NCI-H2171 treated with DMSO at 0.1 percent for 48 hours (cell line): ENCODE measurements around the gene ERG.

Experiments
- DNase-seq: peaks from one replicate; lab custom pipeline; 2025; lab: John Stamatoyannopoulos, UW

ERG gene

DNA sequence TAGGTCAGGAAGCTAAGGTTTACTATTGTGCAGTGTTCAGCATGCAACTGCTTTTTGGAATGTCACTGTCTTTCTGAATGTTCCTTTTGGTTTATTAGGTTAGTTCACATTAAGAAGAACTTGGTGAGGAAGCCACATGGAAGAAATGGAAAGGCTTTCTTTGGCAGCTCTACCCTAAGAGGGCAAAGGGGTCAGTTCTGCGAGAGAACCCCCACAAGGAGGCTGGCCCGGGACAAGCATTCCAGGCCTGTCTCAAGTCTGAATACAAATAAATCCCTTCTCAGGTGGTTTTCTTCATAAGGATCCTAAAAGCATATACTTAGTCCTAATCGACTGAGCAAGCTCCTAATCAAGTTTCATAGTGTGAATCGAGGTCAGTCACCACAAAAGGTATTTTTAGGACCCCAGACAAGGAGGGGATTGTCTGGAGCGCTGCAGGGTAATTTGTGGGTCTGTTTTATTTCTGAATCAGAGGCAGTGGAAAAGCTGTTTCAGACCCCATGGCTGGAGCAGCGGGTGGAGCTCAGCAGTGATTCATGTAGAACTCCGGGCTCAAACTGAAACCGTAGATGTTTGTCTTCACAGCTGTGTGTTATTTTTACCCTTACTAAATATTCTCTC lies 63.3 kb downstream of the ERG start:
- no peak for DNase-seq

GRCh38 chr21:38433471-38433870 lies 64.8 kb downstream of the ERG start:
- no peak for DNase-seq

DNA sequence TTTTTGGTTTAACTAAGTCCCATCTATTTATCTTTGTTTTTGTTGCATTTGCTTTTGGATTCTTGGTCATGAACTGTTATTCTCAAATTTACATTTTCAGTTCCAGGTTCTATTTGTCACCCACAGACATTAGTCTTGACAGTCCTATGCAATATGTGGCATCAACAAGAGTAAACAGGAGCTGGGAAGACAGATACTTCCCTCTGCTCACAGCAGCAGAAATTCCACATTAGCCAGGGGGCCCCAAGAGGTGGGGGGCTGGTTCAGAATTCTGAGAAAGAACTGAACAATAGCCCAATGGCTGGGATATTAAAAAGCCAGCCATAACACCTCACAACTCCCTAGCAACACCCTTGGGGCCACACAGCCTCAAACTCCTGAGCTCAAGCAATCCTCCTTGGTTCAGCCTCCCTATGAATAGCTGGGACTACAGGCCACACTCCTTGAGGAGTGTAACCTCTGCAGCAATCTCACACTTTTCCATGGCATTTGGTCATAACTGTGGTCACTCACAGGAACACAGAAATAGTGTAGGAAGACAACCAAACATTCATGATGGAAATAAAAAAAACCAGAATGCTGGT lies 67.8 kb downstream of the ERG start:
- no peak for DNase-seq

DNA sequence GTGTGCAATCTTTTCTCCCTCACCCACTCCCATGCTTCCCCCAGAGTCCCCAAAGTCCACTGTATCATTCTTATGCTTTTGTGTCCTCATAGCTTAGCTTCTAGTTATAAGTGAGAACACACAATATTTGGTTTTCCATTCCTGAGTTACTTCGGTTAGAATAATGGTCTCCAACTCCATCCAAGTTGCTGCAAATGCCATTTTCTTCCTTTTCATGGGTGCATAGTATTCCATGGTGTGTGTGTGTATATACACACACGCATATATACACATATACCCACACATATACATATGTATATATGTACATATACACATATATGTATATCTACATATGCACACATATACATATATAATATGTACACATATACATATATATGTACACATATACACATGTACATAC lies 69.3 kb downstream of the ERG start:
- DNase-seq: no peak

DNA sequence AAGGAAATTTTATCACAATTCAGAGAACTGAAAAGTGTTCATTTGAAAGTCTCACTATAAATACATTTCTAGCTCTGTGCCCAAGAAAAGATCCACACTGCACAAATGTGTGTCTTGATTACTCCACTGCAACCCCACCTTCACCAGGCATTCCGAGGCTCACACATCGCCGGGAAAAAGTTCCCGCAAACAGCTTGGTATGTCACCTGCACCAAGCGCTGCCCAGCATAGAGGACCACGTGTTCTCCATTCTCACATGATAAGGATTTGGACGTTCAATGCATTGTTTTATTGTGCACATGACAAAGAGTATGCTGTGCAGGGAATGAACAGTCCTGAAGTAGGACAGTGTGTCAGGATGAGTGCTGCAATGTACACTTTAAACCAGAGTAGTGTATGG lies 70.1 kb downstream of the ERG start:
- no peak for DNase-seq

GRCh38 chr21:38424305-38425019 lies 73.8 kb downstream of the ERG start:
- DNase-seq: peak; percentile 49

DNA sequence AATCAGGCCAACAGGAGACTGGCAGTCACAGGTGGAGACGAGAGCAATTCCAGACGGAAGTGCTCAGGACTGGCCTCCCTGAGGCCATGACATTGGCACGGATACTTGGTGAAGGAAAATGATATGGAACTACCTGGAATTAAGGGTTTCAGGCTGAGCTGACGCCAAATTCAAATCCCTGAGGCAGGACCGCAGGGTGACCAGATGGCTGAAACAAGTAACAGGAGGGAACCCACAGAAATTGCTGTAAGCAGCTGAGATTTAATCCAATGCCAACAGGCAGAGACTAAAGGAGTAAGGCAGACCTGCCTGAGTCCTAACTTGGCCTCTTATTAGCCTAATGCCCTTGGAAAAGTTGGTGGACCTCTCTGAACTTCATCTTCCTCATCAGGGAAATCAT lies 76.2 kb downstream of the ERG start:
- DNase-seq: peak; percentile 14

GRCh38 chr21:38420140-38420539 lies 78.1 kb downstream of the ERG start:
- DNase-seq: no peak

DNA sequence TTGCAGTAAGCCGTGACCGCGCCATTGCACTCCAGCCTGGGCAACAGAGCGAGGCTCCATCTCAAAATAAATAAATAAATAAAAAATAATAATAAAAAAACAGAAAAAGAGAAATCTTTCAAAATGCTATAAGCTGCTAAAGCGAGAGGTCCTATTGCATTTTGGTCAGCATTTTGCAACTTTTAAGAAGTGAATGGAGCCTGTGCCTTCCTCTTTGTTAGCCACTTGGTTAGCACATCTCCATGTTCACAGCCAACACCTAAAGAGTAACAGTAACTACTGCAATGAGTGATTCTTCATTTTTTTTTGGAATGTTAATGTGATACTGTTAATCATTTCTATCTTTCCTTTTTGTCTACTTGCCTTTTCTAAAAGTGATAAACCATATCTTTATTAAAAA lies 80.6 kb downstream of the ERG start:
- no peak for DNase-seq

GRCh38 chr21:38416791-38417190 lies 81.5 kb downstream of the ERG start:
- DNase-seq: no peak

GRCh38 chr21:38413958-38414548 lies 84.2 kb downstream of the ERG start:
- no peak for DNase-seq

GRCh38 chr21:38410466-38410865 lies 87.8 kb downstream of the ERG start:
- DNase-seq: no peak

GRCh38 chr21:38409907-38410306 lies 88.4 kb downstream of the ERG start:
- DNase-seq: no peak

- DNase-seq: no peak
Observed at GRCh38 chr21:38404177-38404576, 94.1 kb downstream of the ERG start.

GRCh38 chr21:38402795-38403194 lies 95.5 kb downstream of the ERG start:
- no peak for DNase-seq

DNA sequence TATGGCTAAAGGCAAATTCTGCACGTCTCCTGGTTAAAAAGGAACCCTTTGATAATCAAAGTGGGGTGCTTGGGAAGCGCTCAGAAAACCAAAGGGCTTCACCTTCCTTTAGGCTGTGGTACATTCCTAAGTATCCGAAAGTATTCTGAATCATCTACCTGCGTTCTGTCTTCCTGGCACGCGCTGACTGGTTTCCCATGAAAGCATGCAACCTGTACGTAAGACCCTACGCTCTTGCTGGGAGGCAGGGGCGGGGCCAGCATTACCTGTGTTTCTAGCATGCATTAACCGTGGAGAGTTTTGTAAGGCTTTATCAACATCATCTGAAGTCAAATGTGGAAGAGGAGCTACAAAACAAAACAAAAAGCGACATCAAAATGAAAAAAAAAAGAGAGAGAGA lies 96.0 kb downstream of the ERG start:
- DNase-seq: no peak

GRCh38 chr21:38401191-38401926 lies 96.9 kb downstream of the ERG start:
- DNase-seq: no peak

DNA sequence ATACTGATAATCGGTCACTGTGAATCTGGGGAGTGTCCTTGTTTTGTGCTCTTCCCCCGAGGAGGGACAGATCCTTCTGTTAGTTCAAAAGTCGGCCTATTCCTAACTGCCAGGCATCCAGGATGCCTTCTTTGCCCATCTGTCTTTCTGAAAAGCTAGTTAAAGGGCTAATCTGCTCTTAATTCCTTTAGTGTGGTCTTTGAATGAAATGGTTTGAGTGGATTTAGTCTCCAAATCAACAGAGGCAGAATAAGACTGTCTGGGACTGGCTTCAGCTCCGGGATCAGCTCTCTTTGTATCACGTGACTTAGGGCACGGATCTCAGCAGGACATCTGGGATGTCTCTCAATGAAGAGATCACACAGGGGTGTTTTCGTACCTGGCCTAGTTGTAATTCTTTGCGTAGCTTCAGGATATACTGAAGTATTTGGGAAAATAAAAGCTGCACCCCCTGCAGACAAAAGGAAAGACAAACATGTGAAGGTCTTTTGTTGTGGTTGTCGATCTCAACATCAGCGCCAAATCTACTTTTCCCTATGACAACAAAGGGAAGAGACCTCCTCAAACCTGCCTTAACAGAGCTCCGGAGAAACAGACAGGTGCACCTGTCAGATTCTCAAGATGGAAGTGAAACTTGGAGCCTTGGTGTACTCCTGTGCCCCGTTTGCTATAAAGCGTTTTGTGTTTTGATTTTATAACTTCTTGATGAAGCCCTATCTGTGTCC lies 97.9 kb downstream of the ERG start:
- no peak for DNase-seq

DNA sequence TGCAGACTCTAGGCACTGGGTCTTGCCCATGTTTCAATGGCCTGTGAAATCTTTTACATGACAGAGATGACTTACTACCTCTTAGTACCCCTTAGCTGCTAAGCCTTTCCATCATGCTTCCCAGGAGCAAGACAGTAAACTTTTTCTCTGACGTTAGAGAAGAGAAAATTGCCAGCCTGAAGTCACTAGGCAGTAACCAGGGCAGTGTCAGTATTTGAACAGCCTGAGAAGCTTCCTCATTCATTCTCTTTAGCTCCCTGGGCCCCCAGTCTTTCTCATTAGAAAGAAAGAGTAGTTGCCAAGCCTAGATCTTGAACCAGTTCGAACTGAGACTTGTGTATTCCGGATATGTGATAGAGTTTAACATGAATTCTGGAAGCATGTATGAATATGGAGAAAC lies 99.2 kb downstream of the ERG start:
- DNase-seq: no peak

- DNase-seq: no peak
Observed at GRCh38 chr21:38396325-38396724, 102.0 kb downstream of the ERG start.

DNA sequence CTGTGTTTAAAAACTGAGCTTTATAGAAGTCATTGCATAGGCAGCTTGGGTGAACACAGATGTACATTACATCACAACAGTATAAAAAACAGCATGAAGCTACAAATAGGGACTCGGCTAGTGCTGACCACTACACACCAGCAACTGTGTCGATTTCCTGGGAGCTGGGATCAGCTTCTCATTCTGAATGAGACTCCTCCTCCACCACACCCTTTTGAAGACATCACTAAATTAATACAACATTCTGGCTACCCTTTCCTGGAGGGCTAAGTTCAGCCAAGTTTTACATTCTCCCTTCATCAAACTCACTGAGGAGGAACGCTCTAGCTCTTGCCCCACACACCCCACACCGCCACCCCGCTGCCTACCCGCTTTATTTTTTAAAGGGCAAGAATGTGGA lies 102.7 kb downstream of the ERG start:
- no peak for DNase-seq

DNA sequence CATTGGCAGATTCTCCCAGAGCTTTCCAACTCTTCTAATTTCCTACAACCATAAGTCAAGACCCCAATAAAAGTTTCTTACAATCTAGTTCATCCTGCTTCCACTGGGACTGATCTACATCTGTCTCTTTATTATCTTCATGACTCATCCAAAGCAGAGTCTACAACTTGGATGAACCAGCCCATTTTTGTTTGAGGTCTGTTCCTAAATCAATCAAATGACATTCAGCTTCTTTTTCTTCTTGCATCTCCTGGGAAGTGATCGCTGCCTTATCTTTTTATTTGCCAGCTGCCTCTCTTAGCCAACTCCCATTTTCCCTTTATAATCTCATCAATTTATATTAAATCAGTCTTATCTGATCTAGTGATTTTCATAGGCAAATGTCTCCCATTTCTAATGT lies 105.6 kb downstream of the ERG start:
- DNase-seq: no peak
